B cell (primary cell): ENCODE data around the gene ECE1. TPM values are rescaled to one million over a fixed set of nuclear protein-coding genes. Genes with fewer than 3 reads are reported as not detected.

ENCODE experiments used
- ATAC-seq: fragments of 200-7000 bp; cut with Tn5 transposase; one replicate; pipeline ENCODE4 v1.10.0; 2021; ENCODE audit warnings: low read depth, mild to moderate bottlenecking, moderate number of reproducible peaks, moderate library complexity
- CTCF ChIA-PET: fragments of 350-600 bp; sonication (Branson Sonifier 250); formaldehyde crosslinking; loops from one replicate; lab custom pipeline; 2021; ENCODE audit warnings: antibody characterized with exemption, inconsistent platforms; lab: Charles Lee
- POLR2A ChIA-PET: fragments of 350-600 bp; sonication (Branson Sonifier 250); formaldehyde crosslinking; loops from one replicate; lab custom pipeline; 2021; ENCODE audit warnings: antibody characterized with exemption; lab: Charles Lee
- DNase-seq: peaks from one replicate; pipeline ENCODE4 v3.0.0; 2013
- H2AFZ ChIP-seq: 2 replicates; pipeline ENCODE4 v1.6.1; 2012; ENCODE audit warnings: mild to moderate bottlenecking, low read depth, low read length; ENCODE audit not compliant: insufficient read depth, poor library complexity, severe bottlenecking
- H3K27ac ChIP-seq, 2 donors: 1 replicate in 1 of 2; 2 replicates in 1 of 2; pipeline ENCODE4 v1.5.1; 2012 to 2013; ENCODE audit warnings: low read length in 2 of 2, mild to moderate bottlenecking in 2 of 2, moderate library complexity in 1 of 2
- H3K27me3 ChIP-seq, 4 experiments: fragments of 200-600 bp in 1 of 4; sonication (generic) in 1 of 4; replicated peaks in 1 of 4; 1 replicate in 2 of 4; 2 replicates in 2 of 4; pipeline versions ENCODE4 v1.6.1 to v1.7.0; 2013 to 2016; ENCODE audit warnings: low read length in 3 of 4, mild to moderate bottlenecking in 2 of 4, mixed read lengths in 1 of 4, moderate library complexity in 1 of 4; ENCODE audit not compliant: insufficient read depth in 4 of 4, control insufficient read depth in 3 of 4; ENCODE audit errors: control extremely low read depth in 1 of 4
- H3K36me3 ChIP-seq, 2 experiments: replicated peaks in 1 of 2; 1 replicate in 1 of 2; 2 replicates in 1 of 2; pipeline versions ENCODE4 v1.6.1 to v1.7.1; 2013; ENCODE audit warnings: low read length in 1 of 2; ENCODE audit not compliant: insufficient read depth in 2 of 2, control insufficient read depth in 1 of 2; ENCODE audit errors: control extremely low read depth in 1 of 2, extremely low read depth in 1 of 2
- H3K4me1 ChIP-seq, 2 donors: fragments of 200-600 bp in 1 of 2; sonication (generic) in 1 of 2; 1 replicate in 1 of 2; 2 replicates in 1 of 2; pipeline versions ENCODE4 v1.5.1 to v1.6.1; 2013 to 2017; ENCODE audit warnings: low read length in 2 of 2; ENCODE audit not compliant: control insufficient read depth in 2 of 2, insufficient read depth in 2 of 2
- H3K4me2 ChIP-seq: replicated peaks from 2 replicates; pipeline ENCODE3; 2012; ENCODE audit warnings: mild to moderate bottlenecking, low read depth, low read length; ENCODE audit not compliant: poor library complexity, severe bottlenecking
- H3K4me3 ChIP-seq, 5 experiments: fragments of 200-600 bp in 1 of 5; sonication (generic) in 1 of 5; 1 replicate in 3 of 5; 2 replicates in 2 of 5; pipeline versions ENCODE4 v1.5.1 to v1.7.0; 2011 to 2016; ENCODE audit warnings: low read length in 4 of 5, mild to moderate bottlenecking in 4 of 5, low read depth in 2 of 5, control low read depth in 1 of 5, moderate library complexity in 1 of 5; ENCODE audit not compliant: insufficient read depth in 1 of 5; ENCODE audit errors: control extremely low read depth in 1 of 5, extremely low read depth in 1 of 5
- H3K79me2 ChIP-seq: fragments of 200-600 bp; sonication (generic); one replicate; pipeline ENCODE4 v1.6.0; 2016; ENCODE audit warnings: low read length; ENCODE audit not compliant: control insufficient read depth, insufficient read depth
- H3K9ac ChIP-seq: fragments of 200-600 bp; sonication (generic); 2 replicates; pipeline ENCODE4 v1.6.1; 2017; ENCODE audit warnings: mild to moderate bottlenecking, low read length, moderate library complexity
- H3K9me3 ChIP-seq, 3 donors: one replicate each; pipeline versions ENCODE4 v1.6.1 to v1.7.1; 2013; ENCODE audit warnings: low read length in 2 of 3; ENCODE audit not compliant: control insufficient read depth in 2 of 3, insufficient read depth in 1 of 3; ENCODE audit errors: control extremely low read depth in 1 of 3
- H4K20me1 ChIP-seq: 2 replicates; pipeline ENCODE4 v1.6.0; 2012; ENCODE audit warnings: mild to moderate bottlenecking, low read length; ENCODE audit not compliant: insufficient read depth, control insufficient read depth, poor library complexity, severe bottlenecking
- H3K27ac Mint-ChIP-seq: one replicate; pipeline ENCODE4 v1.8.0; 2021; ENCODE audit warnings: mixed read lengths
- H3K27me3 Mint-ChIP-seq: one replicate; pipeline ENCODE4 v1.8.0; 2021; ENCODE audit warnings: mixed read lengths
- H3K4me1 Mint-ChIP-seq: one replicate; pipeline ENCODE4 v1.8.0; 2021; ENCODE audit warnings: mixed read lengths
- H3K4me3 Mint-ChIP-seq: one replicate; pipeline ENCODE4 v1.8.0; 2021; ENCODE audit warnings: mixed read lengths
- H3K9me3 Mint-ChIP-seq: one replicate; pipeline ENCODE4 v1.8.0; 2022; ENCODE audit warnings: mixed read lengths; ENCODE audit not compliant: insufficient read depth
- EZH2 ChIP-seq: IDR thresholded peaks from 2 replicates; pipeline ENCODE4 v1.6.1; 2012; ENCODE audit warnings: borderline replicate concordance, low read depth, mild to moderate bottlenecking, moderate library complexity, low read length; ENCODE audit not compliant: insufficient read depth, poor library complexity, severe bottlenecking
- WGBS: methylation state at CpG from one replicate; pipeline ENCODE4 v1.1.5; 2013; ENCODE audit warnings: missing lambda C conversion rate; ENCODE audit not compliant: insufficient coverage; 5-methylcytosine and 5-hydroxymethylcytosine counted together
- intact Hi-C: fragments of 100-400 bp; cut with micrococcal nuclease; formaldehyde crosslinking; loops from one replicate; pipeline ENCODE4 v1.10.0; 2022
- polyA plus RNA-seq: library from polyadenylated mRNA; depleted of rRNA; stranded (reverse); fragments of >200 nt; gene quantifications from 2 replicates; pipeline ENCODE4 v1.2.3, GENCODE V29; 2012
- total RNA-seq, 2 donors: library from RNA; stranded (reverse); fragments of 120-200 nt in 1 of 2; gene quantifications; 1 replicate in 1 of 2; 2 replicates in 1 of 2; pipeline versions ENCODE4 v1.2.3 to v1.2.4, GENCODE V29; 2013 to 2022
- TF ChIP-seq, protein P1 (sequence below): fragments of 200-600 bp; IDR thresholded peaks from one replicate; pipeline ENCODE4 v1.8.0; 2022; ENCODE audit warnings: antibody characterized with exemption, mild to moderate bottlenecking

The ECE1 gene
- total and polyA plus RNA-seq, 2 donors (not counting 1 experiment from before 2014, with no cell fraction given) = 46.7 to 133 TPM

- Histone ChIP-seq H2AFZ (no peak overlapping the region), H3K9ac (no peak overlapping the region), H3K27me3 (no peaks in the 10 kb centered on the region), H4K20me1 (peaks cover 27% of the 10 kb centered on the region), H3K79me2 (peaks cover 20% of the 10 kb centered on the region), H3K4me2 (no peak overlapping the region), H3K36me3 (peaks cover 13 to 89% of the 10 kb centered on the region in 2 experiments), H3K4me1 (peaks cover 0 to 7% of the 10 kb centered on the region in 2 donors), H3K9me3 (no peaks in the 10 kb centered on the region), H3K27ac (no peak overlapping the region), H3K4me3 (no peak overlapping the region)
- intact Hi-C loops = no loop called here
- no peak for DNase-seq
- ATAC-seq = no peak
- CTCF ChIA-PET = interaction anchor here (0.5 to 7.6 kb wide), 19 partner anchors 10 to 423 kb away, joined by 3 to 168 read pairs (median 23); no protein-coding TSS in a partner anchor
- no peak for TF ChIP-seq EZH2
- TF ChIP-seq, protein P1, sequence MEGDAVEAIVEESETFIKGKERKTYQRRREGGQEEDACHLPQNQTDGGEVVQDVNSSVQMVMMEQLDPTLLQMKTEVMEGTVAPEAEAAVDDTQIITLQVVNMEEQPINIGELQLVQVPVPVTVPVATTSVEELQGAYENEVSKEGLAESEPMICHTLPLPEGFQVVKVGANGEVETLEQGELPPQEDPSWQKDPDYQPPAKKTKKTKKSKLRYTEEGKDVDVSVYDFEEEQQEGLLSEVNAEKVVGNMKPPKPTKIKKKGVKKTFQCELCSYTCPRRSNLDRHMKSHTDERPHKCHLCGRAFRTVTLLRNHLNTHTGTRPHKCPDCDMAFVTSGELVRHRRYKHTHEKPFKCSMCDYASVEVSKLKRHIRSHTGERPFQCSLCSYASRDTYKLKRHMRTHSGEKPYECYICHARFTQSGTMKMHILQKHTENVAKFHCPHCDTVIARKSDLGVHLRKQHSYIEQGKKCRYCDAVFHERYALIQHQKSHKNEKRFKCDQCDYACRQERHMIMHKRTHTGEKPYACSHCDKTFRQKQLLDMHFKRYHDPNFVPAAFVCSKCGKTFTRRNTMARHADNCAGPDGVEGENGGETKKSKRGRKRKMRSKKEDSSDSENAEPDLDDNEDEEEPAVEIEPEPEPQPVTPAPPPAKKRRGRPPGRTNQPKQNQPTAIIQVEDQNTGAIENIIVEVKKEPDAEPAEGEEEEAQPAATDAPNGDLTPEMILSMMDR = no peak
- H3K27ac Mint-ChIP-seq = no peak overlapping the region
- WGBS = 95% methylated on average over 17 of the region's 17 CpGs
- H3K27me3 Mint-ChIP-seq = no peaks in the 10 kb centered on the region
- H3K4me1 Mint-ChIP-seq = peaks cover 10% of the 10 kb centered on the region
- H3K4me3 Mint-ChIP-seq = no peak overlapping the region
- POLR2A ChIA-PET = interaction anchor here (1.2 to 3.9 kb wide), 2 partner anchors 25 to 65 kb away, joined by 3 to 17 read pairs; no protein-coding TSS in a partner anchor
- H3K9me3 Mint-ChIP-seq = no peaks in the 10 kb centered on the region
Measured at GRCh38 chr1:21268281-21269239, 21.7 kb downstream of the ECE1 start.
